Ascending aorta (tissue), 2 donors: ENCODE measurements around the gene PNLIPRP2. TPM values are rescaled to one million over a fixed set of nuclear protein-coding genes. Genes with fewer than 3 reads are reported as not detected.

Experiments
- DNase-seq, 2 donors: peaks; one replicate each; pipeline ENCODE4 v3.0.0-alpha.2; 2019; ENCODE audit warnings: low spot score in 2 of 2
- H3K27ac ChIP-seq, 2 donors: fragments of 200-600 bp; sonication (generic); one replicate each; pipeline ENCODE4 v1.5.1; 2016 to 2017; ENCODE audit warnings: mild to moderate bottlenecking in 1 of 2
- H3K27me3 ChIP-seq: fragments of 200-600 bp; sonication (generic); one replicate; pipeline ENCODE4 v1.5.1; 2017
- H3K36me3 ChIP-seq, 2 donors: fragments of 200-600 bp; sonication (generic); one replicate each; pipeline ENCODE4 v1.5.1; 2016
- H3K4me1 ChIP-seq, 2 donors: fragments of 200-600 bp; sonication (generic); one replicate each; pipeline ENCODE4 v1.5.1; 2016 to 2017; ENCODE audit warnings: mild to moderate bottlenecking in 1 of 2
- H3K4me3 ChIP-seq, 2 donors: fragments of 200-600 bp; sonication (generic); one replicate each; pipeline ENCODE4 v1.5.1; 2016 to 2017; ENCODE audit warnings: mild to moderate bottlenecking in 1 of 2
- H3K9me3 ChIP-seq, 2 donors: fragments of 200-600 bp; sonication (generic); one replicate each; pipeline ENCODE4 v1.5.1; 2016
- CTCF ChIP-seq, 3 experiments: fragments of 200-600 bp in 2 of 3; fragments of 450-650 bp in 1 of 3; sonication (generic) in 2 of 3; IDR thresholded peaks; one replicate each; pipeline ENCODE4 v1.5.1; 2016 to 2019; ENCODE audit warnings: antibody characterized with exemption in 3 of 3, mild to moderate bottlenecking in 1 of 3, moderate library complexity in 1 of 3
- intact Hi-C: fragments of 100-400 bp; cut with DNase I; formaldehyde crosslinking; loops from one replicate; pipeline ENCODE4 v1.15.1; 2023
- total RNA-seq: library from RNA; depleted of rRNA; stranded (reverse); fragments of >200 nt; gene quantifications from one replicate; pipeline ENCODE4 v1.1.0, GENCODE V29; 2016

PNLIPRP2 gene
- total RNA-seq, 1 donor from 2014 or later: not detected

- TF ChIP-seq CTCF (IDR thresholded peaks at IDR 0.05): no peak
- peaks cover 0 to under 1% of the 10 kb centered on the region in 2 donors for H3K9me3 ChIP-seq
Observed at GRCh38 chr10:116656044-116656443, 35.3 kb downstream of the PNLIPRP2 start.

GRCh38 chr10:116657863-116658551 is 37.3 kb downstream of the PNLIPRP2 start:
- DNase-seq: no peak
- Histone ChIP-seq H3K27ac (no peak overlapping the region), H3K4me3 (no peak overlapping the region), H3K9me3 (no peaks in the 10 kb centered on the region), H3K4me1 (no peaks in the 10 kb centered on the region), H3K36me3 (no peaks in the 10 kb centered on the region), H3K27me3 (no peaks in the 10 kb centered on the region)
- TF ChIP-seq CTCF (IDR thresholded peaks at IDR 0.05): no peak
- intact Hi-C loops: no loop called here

More at GRCh38 chr10:116656044-116656443, 35.3 kb downstream of the PNLIPRP2 start:
- H3K27me3 ChIP-seq: no peaks in the 10 kb centered on the region
- H3K27ac ChIP-seq: no peak overlapping the region
- no peak for DNase-seq
- no peaks in the 10 kb centered on the region for H3K4me1 ChIP-seq
- no peaks in the 10 kb centered on the region for H3K36me3 ChIP-seq
- H3K4me3 ChIP-seq: no peak overlapping the region
- intact Hi-C loops: no loop called here

- Histone ChIP-seq H3K9me3 (no peaks in the 10 kb centered on the region), H3K36me3 (no peaks in the 10 kb centered on the region)
- intact Hi-C loops: no loop called here
Observed at GRCh38 chr10:116659049-116659670, 38.4 kb downstream of the PNLIPRP2 start.

GRCh38 chr10:116660860-116661259 is 40.1 kb downstream of the PNLIPRP2 start:
- intact Hi-C loops: no loop called here
- DNase-seq: no peak
- Histone ChIP-seq H3K36me3 (no peaks in the 10 kb centered on the region), H3K9me3 (no peaks in the 10 kb centered on the region), H3K4me1 (peaks cover 0 to under 1% of the 10 kb centered on the region in 2 donors), H3K4me3 (no peak overlapping the region), H3K27ac (no peak overlapping the region), H3K27me3 (no peaks in the 10 kb centered on the region)
- TF ChIP-seq CTCF (IDR thresholded peaks at IDR 0.05): no peak

More at GRCh38 chr10:116659049-116659670, 38.4 kb downstream of the PNLIPRP2 start:
- no peaks in the 10 kb centered on the region for H3K4me1 ChIP-seq
- no peak for TF ChIP-seq CTCF (IDR thresholded peaks at IDR 0.05)
- H3K27me3 ChIP-seq: no peaks in the 10 kb centered on the region
- no peak overlapping the region for H3K4me3 ChIP-seq
- H3K27ac ChIP-seq: no peak overlapping the region
- DNase-seq: no peak

- TF ChIP-seq CTCF (IDR thresholded peaks at IDR 0.05): no peak
- Histone ChIP-seq H3K9me3 (no peaks in the 10 kb centered on the region), H3K4me3 (no peak overlapping the region), H3K4me1 (peaks cover 0 to 6% of the 10 kb centered on the region in 2 donors), H3K27me3 (no peaks in the 10 kb centered on the region), H3K36me3 (no peaks in the 10 kb centered on the region), H3K27ac (no peak overlapping the region)
- no peak for DNase-seq
- intact Hi-C loops: no loop called here
Observed at GRCh38 chr10:116663342-116663741, 42.6 kb downstream of the PNLIPRP2 start.
